ENCODE results near the gene CDNF. TPM values are rescaled to one million over a fixed set of nuclear protein-coding genes. Genes with fewer than 3 reads are reported as not detected.

Gene CDNF
- total and polyA plus RNA-seq, 2 experiments from 2014 or later: 2.4 to 7.6 TPM

DNA sequence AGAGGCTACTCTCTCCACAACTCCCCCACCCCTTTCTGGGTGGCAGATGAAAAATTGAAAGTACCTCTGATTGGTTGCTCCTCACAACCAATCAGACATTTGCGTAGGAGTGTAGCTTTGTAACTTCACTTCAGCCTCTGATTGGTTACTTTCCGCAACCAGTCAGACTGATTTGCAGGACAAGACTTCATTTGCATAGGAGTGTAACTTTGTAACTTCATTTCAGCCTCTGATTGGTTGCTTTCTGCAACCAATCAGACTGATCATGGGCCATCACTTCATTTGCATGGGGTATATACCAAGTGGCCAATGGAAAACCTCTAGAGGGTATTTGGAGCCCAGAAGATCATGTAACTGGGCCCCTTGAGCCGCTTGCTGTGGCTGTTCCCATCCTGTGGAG is 25.6 kb downstream of the CDNF start:
- Histone ChIP-seq H3K4me3 (no peak overlapping the region), H2AFZ (no peak overlapping the region), H4K20me1 (ENCODE audit: insufficient read depth, poor library complexity, severe bottlenecking) (no peaks in the 10 kb centered on the region), H3K27me3 (no peaks in the 10 kb centered on the region), H3K9me3 (ENCODE audit: low read depth) (no peaks in the 10 kb centered on the region), H3K79me2 (no peaks in the 10 kb centered on the region), H3K4me1 (ENCODE audit: insufficient read depth) (no peaks in the 10 kb centered on the region), H3K36me3 (replicated peaks; ENCODE audit: insufficient read depth, low read depth) (no peaks in the 10 kb centered on the region), H3K4me2 (no peak overlapping the region), H3K27ac (no peak overlapping the region), H3K9me2 (replicated peaks; ENCODE audit: insufficient read depth) (no peaks in the 10 kb centered on the region)
- TF ChIP-seq EZH2 (IDR thresholded peaks at IDR 0.05; ENCODE audit: borderline replicate concordance) (no peak), EZH2phosphoT487 (IDR thresholded peaks at IDR 0.05; ENCODE audit: low read depth, severe bottlenecking, unreplicated experiment) (no peak)
- TF ChIP-seq, protein P1, sequence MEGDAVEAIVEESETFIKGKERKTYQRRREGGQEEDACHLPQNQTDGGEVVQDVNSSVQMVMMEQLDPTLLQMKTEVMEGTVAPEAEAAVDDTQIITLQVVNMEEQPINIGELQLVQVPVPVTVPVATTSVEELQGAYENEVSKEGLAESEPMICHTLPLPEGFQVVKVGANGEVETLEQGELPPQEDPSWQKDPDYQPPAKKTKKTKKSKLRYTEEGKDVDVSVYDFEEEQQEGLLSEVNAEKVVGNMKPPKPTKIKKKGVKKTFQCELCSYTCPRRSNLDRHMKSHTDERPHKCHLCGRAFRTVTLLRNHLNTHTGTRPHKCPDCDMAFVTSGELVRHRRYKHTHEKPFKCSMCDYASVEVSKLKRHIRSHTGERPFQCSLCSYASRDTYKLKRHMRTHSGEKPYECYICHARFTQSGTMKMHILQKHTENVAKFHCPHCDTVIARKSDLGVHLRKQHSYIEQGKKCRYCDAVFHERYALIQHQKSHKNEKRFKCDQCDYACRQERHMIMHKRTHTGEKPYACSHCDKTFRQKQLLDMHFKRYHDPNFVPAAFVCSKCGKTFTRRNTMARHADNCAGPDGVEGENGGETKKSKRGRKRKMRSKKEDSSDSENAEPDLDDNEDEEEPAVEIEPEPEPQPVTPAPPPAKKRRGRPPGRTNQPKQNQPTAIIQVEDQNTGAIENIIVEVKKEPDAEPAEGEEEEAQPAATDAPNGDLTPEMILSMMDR (IDR thresholded peaks at IDR 0.05; ENCODE audit: poor library complexity): no peak
- 93% methylated on average over 3 of the region's 3 CpGs for WGBS (ENCODE audit: low lambda C conversion rate, missing lambda C conversion rate)
- DNase-seq (ENCODE audit: low spot score): no peak

DNA sequence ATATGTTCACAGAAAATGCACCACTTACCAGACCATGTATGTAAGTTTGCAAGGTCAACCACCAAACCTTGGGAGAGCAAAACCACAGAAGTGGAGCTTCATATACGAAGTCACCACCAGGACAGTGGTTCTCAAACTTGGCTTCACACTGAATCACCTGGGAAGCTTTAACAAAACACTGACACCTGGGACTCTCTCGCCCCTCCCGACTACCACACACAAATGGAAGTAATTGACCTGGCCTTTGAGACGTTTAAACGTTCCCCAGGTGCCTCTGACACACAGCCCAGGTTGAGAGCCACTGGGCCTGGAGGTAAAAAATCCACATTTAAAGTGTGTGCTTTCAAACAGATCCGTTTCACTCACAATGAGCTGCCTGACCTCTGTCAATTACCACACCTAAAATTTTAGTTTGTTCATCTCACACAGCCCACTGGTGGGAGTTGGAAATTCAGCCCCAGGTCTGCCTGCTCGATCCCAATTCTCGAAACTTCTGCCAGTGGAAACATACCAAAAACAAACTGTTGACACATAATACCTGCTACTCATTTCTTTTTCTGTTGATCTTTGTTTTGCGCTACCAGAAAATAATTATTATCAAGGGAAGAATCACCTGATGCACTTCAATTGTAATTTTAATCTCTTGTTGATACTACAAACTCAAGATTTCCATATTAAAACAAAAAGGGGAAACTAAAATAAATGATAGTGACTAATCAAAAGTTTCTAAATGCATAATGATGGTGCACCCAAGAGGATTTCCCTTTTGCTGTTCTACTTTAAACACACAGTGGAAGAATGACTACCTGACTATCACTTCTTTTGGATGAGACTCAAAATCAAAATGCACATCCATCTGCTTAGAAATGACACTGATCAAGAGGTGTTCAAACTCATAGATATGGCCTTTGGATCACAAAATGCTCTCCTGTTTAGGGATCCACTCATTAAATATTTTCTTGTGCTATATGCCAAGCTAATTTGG is 26.6 kb downstream of the CDNF start:
- Histone ChIP-seq H3K27ac (no peak overlapping the region), H3K4me1 (ENCODE audit: insufficient read depth) (no peaks in the 10 kb centered on the region)

DNA sequence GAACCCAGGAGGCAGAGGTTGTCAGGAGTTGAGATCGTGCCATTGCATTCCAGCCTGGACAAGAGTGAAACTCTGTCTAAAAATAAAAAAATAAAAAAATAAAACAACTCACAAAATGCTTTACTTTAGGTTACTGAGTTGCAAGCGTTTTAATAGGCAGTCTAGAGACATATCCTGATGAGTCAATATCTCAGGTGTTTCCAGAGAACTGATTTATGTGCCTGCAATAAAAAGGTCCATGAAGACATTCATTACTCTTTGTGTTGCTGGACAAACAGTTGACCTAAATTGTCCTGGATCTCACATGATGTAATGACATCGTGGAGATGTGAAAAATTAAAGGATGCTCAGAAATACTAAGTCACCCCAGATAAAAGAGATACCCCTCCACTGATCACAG is 31.5 kb downstream of the CDNF start:
- Histone ChIP-seq H4K20me1 (ENCODE audit: insufficient read depth, poor library complexity, severe bottlenecking) (no peaks in the 10 kb centered on the region), H3K27me3 (no peaks in the 10 kb centered on the region), H3K9me3 (ENCODE audit: low read depth) (no peaks in the 10 kb centered on the region), H3K4me1 (ENCODE audit: insufficient read depth) (no peaks in the 10 kb centered on the region), H3K27ac (no peak overlapping the region), H3K4me3 (no peak overlapping the region), H3K4me2 (no peak overlapping the region), H2AFZ (no peak overlapping the region), H3K36me3 (replicated peaks; ENCODE audit: insufficient read depth, low read depth) (no peaks in the 10 kb centered on the region), H3K9me2 (replicated peaks; ENCODE audit: insufficient read depth) (no peaks in the 10 kb centered on the region), H3K79me2 (no peaks in the 10 kb centered on the region)
- TF ChIP-seq EZH2phosphoT487 (IDR thresholded peaks at IDR 0.05; ENCODE audit: low read depth, severe bottlenecking, unreplicated experiment) (no peak), EZH2 (IDR thresholded peaks at IDR 0.05; ENCODE audit: borderline replicate concordance) (no peak)
- TF ChIP-seq, protein P1 (IDR thresholded peaks at IDR 0.05; ENCODE audit: poor library complexity): no peak
- no peak for DNase-seq (ENCODE audit: low spot score)
- WGBS (ENCODE audit: low lambda C conversion rate, missing lambda C conversion rate): 83% methylated on average over 3 of the region's 3 CpGs

More for the DNA sequence above, 26.6 kb downstream of the CDNF start:
- Histone ChIP-seq H3K9me2 (replicated peaks; ENCODE audit: insufficient read depth) (no peaks in the 10 kb centered on the region), H3K79me2 (no peaks in the 10 kb centered on the region), H3K4me3 (no peak overlapping the region), H3K27me3 (no peaks in the 10 kb centered on the region), H2AFZ (no peak overlapping the region), H4K20me1 (ENCODE audit: insufficient read depth, poor library complexity, severe bottlenecking) (no peaks in the 10 kb centered on the region), H3K9me3 (ENCODE audit: low read depth) (no peaks in the 10 kb centered on the region), H3K4me2 (no peak overlapping the region), H3K36me3 (replicated peaks; ENCODE audit: insufficient read depth, low read depth) (no peaks in the 10 kb centered on the region)
- 56% methylated on average over 9 of the region's 9 CpGs for WGBS (ENCODE audit: low lambda C conversion rate, missing lambda C conversion rate)
- TF ChIP-seq EZH2 (IDR thresholded peaks at IDR 0.05; ENCODE audit: borderline replicate concordance): no peak
- TF ChIP-seq, protein P1 (IDR thresholded peaks at IDR 0.05; ENCODE audit: poor library complexity): peak; percentile 5
- no peak for TF ChIP-seq EZH2phosphoT487 (IDR thresholded peaks at IDR 0.05; ENCODE audit: low read depth, severe bottlenecking, unreplicated experiment)
- no peak for DNase-seq (ENCODE audit: low spot score)

Data from hepatocyte (in vitro differentiated cells).